ENCODE results near the gene BNIP5.
"Not testable (repeated sequence)": the region's sequence is repeated elsewhere in the genome, so short reads cannot be mapped to it uniquely, and the experiment has no call there.

BNIP5 gene

DNA sequence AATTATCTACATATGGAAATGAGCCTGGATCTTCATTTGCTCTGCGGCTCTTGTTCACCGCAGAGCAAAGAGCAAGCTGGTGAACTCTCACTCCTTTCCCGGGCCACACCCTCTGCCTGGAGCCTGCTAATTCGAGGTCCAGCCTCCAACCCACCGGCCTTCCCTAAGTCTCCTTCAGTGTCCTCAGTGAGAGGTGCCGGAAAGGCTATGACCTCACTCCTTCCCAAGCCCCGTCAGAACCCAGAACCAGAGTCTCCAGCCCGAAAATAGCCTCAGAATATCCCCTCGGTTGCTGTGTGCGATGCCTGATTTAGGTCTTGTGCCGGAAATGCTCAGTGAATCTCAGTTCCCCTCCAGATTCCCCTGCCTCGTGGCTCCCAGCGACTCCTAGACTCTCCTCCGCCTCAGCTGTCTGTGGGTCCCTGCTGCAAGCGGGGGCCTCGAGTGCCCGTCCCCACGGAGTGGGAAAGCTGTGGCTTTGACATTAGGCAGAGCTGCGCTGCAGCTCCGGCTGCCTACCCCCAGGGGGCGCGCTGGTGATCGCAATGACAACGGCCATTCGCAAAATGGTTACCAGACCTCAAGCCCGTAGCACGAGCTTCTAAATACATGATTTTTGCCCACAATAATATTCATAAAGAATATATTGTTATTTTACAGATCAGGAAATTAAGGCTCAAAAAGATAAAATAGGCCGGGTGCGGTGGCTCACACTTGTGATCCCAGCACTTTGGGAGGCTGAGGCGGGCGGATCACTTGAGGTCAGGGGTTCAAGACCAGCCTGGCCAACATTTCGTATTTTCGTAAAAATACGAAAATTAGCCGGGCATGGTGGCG is 4.1 kb upstream of the BNIP5 start:
- Histone ChIP-seq H3K27ac (ENCODE audit: low read length) (no peak overlapping the region), H3K9ac (ENCODE audit: low read length) (peak overlapping the region; percentile 22), H3K4me1 (ENCODE audit: low read length) (peaks cover 44% of the 10 kb centered on the region), H3K27me3 (ENCODE audit: low read depth, low read length) (peaks cover 14% of the 10 kb centered on the region), H2AFZ (ENCODE audit: low read depth, low read length) (peak overlapping the region; percentile 61), H3K4me3 (ENCODE audit: low read length) (peak overlapping the region; percentile 67), H3K36me3 (replicated peaks; ENCODE audit: low read depth, low read length) (no peaks in the 10 kb centered on the region), H3K79me2 (ENCODE audit: low read length) (no peaks in the 10 kb centered on the region), H3K9me3 (ENCODE audit: insufficient read depth, low read length) (no peaks in the 10 kb centered on the region), H3K4me2 (ENCODE audit: low read length) (peak overlapping the region; percentile 83), H4K20me1 (ENCODE audit: insufficient read depth, low read length) (no peaks in the 10 kb centered on the region)
- no peak for TF ChIP-seq EZH2phosphoT487 (IDR thresholded peaks at IDR 0.05; ENCODE audit: low read depth)
- TF ChIP-seq, protein P1, sequence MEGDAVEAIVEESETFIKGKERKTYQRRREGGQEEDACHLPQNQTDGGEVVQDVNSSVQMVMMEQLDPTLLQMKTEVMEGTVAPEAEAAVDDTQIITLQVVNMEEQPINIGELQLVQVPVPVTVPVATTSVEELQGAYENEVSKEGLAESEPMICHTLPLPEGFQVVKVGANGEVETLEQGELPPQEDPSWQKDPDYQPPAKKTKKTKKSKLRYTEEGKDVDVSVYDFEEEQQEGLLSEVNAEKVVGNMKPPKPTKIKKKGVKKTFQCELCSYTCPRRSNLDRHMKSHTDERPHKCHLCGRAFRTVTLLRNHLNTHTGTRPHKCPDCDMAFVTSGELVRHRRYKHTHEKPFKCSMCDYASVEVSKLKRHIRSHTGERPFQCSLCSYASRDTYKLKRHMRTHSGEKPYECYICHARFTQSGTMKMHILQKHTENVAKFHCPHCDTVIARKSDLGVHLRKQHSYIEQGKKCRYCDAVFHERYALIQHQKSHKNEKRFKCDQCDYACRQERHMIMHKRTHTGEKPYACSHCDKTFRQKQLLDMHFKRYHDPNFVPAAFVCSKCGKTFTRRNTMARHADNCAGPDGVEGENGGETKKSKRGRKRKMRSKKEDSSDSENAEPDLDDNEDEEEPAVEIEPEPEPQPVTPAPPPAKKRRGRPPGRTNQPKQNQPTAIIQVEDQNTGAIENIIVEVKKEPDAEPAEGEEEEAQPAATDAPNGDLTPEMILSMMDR (IDR thresholded peaks at IDR 0.05; ENCODE audit: low read depth, low read length) = peak; percentile 97

DNA sequence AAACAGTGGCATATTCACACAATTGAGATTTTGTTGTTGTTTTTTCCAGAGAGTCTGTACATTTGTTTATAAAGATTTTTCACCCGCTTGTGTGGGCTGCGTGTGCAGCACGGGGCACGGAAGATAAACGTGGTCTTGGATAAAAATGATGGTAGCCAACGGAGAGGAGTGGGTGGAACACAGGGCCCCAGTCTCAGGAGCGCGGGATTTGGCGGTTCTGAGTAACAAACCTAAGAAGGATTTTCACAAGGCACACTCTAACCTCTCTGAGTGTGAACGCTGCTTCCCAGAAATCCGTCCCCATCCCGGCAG is 3.6 kb upstream of the BNIP5 start:
- no peaks in the 10 kb centered on the region for H3K36me3 ChIP-seq (replicated peaks; ENCODE audit: low read depth, low read length)
- H3K27ac ChIP-seq (ENCODE audit: low read length) = no peak overlapping the region
- TF ChIP-seq, protein P1 (IDR thresholded peaks at IDR 0.05; ENCODE audit: low read depth, low read length) = no peak
- no peak for TF ChIP-seq EZH2phosphoT487 (IDR thresholded peaks at IDR 0.05; ENCODE audit: low read depth)
- peak overlapping the region; percentile 61; the same call in 1 of the 2 replicates for H2AFZ ChIP-seq (ENCODE audit: low read depth, low read length)
- H4K20me1 ChIP-seq (ENCODE audit: insufficient read depth, low read length) = no peaks in the 10 kb centered on the region
- H3K4me1 ChIP-seq (ENCODE audit: low read length) = peaks cover 44% of the 10 kb centered on the region
- no peaks in the 10 kb centered on the region for H3K9me3 ChIP-seq (ENCODE audit: insufficient read depth, low read length)
- no peak overlapping the region for H3K9ac ChIP-seq (ENCODE audit: low read length)
- H3K27me3 ChIP-seq (ENCODE audit: low read depth, low read length) = peaks cover 20% of the 10 kb centered on the region
- peak overlapping the region; percentile 83; the same call in 1 of the 2 replicates for H3K4me2 ChIP-seq (ENCODE audit: low read length)
- H3K79me2 ChIP-seq (ENCODE audit: low read length) = no peaks in the 10 kb centered on the region
- H3K4me3 ChIP-seq (ENCODE audit: low read length) = no peak overlapping the region

DNA sequence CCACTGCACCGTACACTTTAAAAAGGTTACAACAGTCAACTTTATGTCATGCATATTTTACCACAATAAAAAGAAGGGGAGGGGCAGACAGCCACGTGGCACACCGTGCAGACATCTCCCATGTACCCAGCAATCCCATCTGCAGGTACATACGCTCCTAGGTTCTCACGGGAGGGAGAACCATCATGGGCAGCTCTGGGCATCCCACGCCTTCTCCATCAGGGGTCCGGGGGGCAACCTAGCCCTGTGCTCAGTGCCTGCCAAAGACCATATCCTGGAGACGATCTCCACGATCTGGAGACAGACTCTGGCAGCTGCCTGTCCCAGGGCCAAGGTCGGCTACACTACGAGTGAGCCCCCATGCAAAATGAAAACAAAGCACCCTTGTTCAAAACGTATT is 2.5 kb upstream of the BNIP5 start:
- no peak overlapping the region for H3K9ac ChIP-seq (ENCODE audit: low read length)
- H3K36me3 ChIP-seq (replicated peaks; ENCODE audit: low read depth, low read length) = no peaks in the 10 kb centered on the region
- TF ChIP-seq, protein P1 (IDR thresholded peaks at IDR 0.05; ENCODE audit: low read depth, low read length) = no peak
- TF ChIP-seq EZH2phosphoT487 (IDR thresholded peaks at IDR 0.05; ENCODE audit: low read depth) = no peak
- H3K9me3 ChIP-seq (ENCODE audit: insufficient read depth, low read length) = no peaks in the 10 kb centered on the region
- H3K4me3 ChIP-seq (ENCODE audit: low read length) = no peak overlapping the region
- peaks cover 45% of the 10 kb centered on the region for H3K4me1 ChIP-seq (ENCODE audit: low read length)
- H3K79me2 ChIP-seq (ENCODE audit: low read length) = no peaks in the 10 kb centered on the region
- peak overlapping the region; percentile 1; the same call in 1 of the 2 replicates for H3K4me2 ChIP-seq (ENCODE audit: low read length)
- peaks cover 31% of the 10 kb centered on the region for H3K27me3 ChIP-seq (ENCODE audit: low read depth, low read length)
- no peaks in the 10 kb centered on the region for H4K20me1 ChIP-seq (ENCODE audit: insufficient read depth, low read length)
- no peak overlapping the region for H2AFZ ChIP-seq (ENCODE audit: low read depth, low read length)
- no peak overlapping the region for H3K27ac ChIP-seq (ENCODE audit: low read length)

DNA sequence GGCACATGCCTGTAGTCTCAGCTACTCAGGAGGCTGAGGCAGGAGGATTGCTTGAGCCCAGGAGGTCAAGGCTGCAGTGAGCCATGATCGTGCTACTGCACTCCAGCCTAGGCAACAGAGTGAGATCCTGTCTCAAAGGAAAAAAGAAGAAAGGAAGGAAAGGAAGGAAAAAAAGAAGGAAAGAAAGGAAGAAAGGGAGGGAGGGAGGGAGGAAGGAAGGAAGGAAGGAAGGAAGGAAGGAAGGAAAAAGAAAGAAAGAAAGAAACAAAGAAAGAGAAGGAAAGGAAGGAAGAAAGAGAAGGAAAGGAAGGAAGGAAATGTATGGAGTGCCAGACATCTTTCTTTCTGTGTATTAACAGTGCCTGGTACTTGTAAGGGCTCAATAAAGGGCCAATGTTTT is 1.5 kb upstream of the BNIP5 start:
- H3K36me3 ChIP-seq (replicated peaks; ENCODE audit: low read depth, low read length); H4K20me1 ChIP-seq (ENCODE audit: insufficient read depth, low read length); H3K4me2 ChIP-seq (ENCODE audit: low read length); H3K9ac ChIP-seq (ENCODE audit: low read length); H3K27ac ChIP-seq (ENCODE audit: low read length); H3K4me3 ChIP-seq (ENCODE audit: low read length); H2AFZ ChIP-seq (ENCODE audit: low read depth, low read length); H3K9me3 ChIP-seq (ENCODE audit: insufficient read depth, low read length); H3K79me2 ChIP-seq (ENCODE audit: low read length): not testable (repeated sequence)
- H3K27me3 ChIP-seq (ENCODE audit: low read depth, low read length) = peaks cover 40% of the 10 kb centered on the region
- H3K4me1 ChIP-seq (ENCODE audit: low read length) = peaks cover 52% of the 10 kb centered on the region
